Ramos (cell line): ENCODE results near the gene CACNG6.

Source experiments
- in situ Hi-C: fragments of 300-500 bp; cut with MboI; formaldehyde crosslinking; loops from one replicate; pipeline ENCODE4 v1.14.3; 2022; ENCODE audit warnings: low sequenced_read_pairs; ENCODE audit not compliant: unreplicated experiment

Gene CACNG6

DNA sequence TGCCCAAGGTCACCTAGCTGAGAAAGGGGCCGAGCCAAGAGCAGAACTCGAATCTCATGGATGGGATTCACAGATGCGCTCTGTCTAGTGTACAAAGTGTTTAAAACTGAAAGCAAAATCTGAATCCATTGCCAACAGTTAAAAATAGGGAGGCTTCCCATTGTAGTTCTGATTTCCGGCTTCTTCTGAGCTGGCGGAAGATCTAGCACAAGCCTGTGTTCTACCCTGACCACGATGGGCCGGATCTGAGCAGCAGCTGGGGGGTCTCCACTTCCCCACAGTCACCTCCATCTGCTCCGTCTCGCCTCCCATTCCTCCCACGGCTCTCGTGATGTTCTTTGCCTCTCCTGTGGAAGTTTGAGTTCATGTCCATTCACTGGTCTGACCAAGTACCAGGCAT, 26.3 kb upstream of the CACNG6 start:
- in situ Hi-C loops: no loop called here

- in situ Hi-C loops: no loop called here
Observed at GRCh38 chr19:53966931-53967330, 24.5 kb upstream of the CACNG6 start.

GRCh38 chr19:53969366-53969765, 22.1 kb upstream of the CACNG6 start:
- in situ Hi-C loops: no loop called here

DNA sequence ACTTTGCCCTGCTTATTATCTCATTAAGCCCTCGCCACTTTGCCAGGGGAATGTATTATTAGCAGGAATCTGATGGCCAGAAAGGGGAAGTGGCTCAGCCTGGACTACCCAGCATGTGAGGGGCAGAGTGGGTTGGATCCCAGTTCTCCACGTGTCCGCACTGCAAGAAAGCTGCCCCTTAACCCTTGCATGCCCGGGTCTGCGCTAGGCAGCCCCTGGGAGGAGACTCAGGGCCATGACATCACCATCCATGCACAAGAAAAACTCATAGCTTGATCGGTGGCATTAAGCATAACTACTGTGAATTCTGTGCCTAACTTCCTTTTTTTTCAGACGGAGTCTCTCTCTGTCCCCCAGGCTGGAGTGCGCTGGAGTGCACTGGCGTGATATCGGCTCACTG, 19.8 kb upstream of the CACNG6 start:
- in situ Hi-C loops: no loop called here

DNA sequence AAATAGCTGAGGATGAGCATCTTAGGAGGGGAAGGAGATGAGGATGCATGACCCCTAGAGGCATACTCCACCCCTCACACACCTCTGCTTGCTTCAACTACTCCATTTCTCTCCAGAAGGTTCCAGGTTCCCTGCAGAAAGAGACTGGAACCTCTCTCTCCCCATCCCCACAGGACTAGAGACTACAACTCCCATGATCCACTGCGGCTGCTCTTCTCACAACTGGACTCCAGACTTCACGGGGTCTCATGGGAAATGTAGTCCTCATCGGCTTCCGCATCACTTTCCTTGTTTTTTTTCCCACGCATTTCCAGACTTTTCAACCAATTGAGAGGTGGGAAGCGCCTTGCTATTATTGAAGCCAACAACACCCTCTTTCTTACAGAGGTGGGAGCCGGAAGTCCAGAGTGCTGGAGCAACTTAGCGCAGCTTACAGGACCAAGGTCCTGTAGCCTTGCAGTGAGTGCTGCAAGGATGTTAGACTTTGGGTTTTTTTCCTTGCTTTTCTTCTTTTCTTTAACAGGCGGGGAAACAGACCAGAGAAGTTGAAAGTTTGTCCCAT, 13.9 kb upstream of the CACNG6 start:
- in situ Hi-C loops: no loop called here

DNA sequence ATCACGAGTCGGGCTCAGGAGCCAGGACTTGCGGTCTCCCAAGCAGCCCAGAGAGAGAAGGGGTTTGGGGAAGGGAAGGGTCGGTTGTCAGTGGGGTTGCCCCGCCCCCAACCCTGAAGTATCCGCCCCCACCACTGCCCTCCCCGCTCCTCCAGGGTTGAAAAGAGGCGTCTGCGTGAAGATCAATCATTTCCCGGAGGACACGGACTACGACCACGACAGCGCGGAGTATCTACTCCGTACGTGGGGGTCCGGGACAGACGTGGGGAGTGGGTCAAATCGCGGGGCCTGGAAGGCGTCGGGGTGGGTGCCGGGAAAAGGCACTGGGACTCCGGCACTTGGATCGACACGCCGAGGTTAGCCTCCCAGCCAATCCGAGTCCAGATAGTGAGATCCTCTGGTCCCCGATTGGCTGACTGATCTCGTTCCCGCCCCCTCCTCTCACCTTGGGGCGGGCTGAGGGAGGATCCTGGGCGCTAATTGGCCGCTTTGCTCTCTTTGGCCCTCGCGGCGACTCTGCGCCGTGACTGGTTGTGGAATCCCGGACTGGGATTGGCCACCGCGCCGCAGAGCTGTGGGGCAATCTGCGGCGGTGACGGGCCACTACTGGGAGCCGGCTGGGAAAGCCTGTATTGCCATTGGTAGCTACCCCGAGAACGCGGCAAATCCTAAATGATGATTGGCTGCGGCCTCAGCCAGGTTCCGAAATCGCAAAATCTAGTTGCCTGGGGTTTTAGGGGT, 13.3 kb upstream of the CACNG6 start:
- in situ Hi-C loops: no loop called here

GRCh38 chr19:53978975-53979801, 12.2 kb upstream of the CACNG6 start:
- in situ Hi-C loops: no loop called here

GRCh38 chr19:53980539-53981375, 10.7 kb upstream of the CACNG6 start:
- in situ Hi-C loops: no loop called here

DNA sequence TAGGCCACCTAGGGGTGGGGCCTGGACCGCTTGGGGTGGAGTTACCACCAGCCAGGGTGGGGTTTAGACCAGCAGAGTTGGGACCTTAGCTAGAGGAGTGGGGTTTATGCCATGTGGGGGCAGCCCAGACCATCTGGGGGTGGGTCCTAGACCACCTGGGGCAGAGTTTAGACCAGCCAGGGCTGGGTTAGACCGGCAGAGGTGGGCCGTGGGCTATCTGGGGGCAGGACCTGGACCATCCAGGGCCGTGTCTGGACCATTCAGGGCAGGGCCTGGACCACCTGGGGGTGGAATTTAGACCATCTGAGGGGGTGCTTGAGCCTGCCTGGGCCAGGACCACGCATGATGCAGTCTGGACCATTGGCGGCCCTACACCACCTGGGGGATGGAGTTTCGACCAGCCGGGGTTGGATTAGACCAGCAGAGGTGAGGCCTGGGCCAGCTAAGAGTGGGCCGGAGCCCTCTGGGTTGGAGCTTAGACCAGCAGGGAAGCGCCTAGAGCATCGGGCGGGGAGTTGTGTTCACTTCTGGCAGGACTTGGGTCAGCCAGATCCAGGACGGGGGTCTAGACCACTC, 10.0 kb upstream of the CACNG6 start:
- in situ Hi-C loops: no loop called here

GRCh38 chr19:53982001-53982451, 9.4 kb upstream of the CACNG6 start:
- in situ Hi-C loops: no loop called here

- in situ Hi-C loops: no loop called here
Observed at GRCh38 chr19:53982611-53983010, 8.8 kb upstream of the CACNG6 start.

DNA sequence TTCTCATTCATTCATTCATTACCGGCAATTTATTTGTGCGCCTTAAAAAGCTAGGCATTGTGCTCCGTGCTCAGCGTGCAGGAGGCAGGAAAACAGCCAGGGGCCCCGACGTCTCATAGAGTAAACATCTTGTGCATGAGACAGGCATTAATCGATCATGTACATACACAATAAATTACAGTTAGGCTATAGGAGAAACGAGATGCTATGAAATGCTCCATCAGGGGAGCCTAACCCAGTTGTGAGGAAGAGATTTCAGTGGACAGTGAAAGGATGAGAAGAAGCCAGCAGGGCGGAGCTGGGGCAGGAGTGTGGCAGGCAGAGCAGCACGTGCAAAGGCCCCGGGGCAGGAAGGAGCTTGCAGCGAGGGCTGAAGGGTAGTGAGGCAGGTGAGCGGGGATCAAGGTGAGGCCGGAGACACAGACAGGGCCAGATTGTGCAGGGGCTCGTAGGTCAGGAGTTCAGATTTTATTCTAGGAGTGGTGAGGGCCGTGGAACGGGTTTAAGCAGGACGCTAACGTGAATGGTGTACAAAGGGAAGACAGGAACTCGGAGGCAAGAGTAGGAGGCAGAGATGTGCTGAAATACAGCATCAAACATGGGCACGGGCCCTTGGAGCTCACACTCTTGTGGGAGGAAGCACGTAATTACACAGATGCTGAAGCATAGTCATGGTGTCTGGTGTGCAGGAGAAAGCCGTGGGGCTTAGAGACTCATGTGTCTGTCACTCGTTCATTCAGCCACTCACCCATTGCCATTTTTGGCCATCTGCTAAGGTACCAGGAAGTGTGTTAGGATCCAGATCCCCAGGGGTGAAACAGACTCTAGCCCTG, 7.8 kb upstream of the CACNG6 start:
- in situ Hi-C loops: no loop called here

DNA sequence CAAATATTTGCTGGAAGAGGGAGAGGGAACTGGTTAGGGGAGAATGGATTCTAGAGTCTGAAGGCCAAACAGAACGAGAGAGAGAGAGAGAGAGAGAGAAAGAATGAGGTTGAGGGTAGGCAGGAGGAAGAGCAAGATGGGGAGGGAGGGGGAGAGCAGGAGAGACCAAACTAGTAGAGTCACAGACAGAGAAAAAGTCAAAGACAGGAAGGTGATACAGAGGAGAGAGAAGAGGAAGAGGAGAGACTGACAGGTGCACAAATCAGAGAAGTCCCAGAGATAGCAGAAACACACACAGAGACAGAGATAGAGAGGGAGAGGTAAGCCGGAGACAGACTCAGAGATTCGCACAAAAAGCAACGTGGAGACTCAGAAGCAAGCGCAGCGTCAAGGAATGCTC, 5.6 kb upstream of the CACNG6 start:
- in situ Hi-C loops: no loop called here

GRCh38 chr19:53988981-53989380, 2.5 kb upstream of the CACNG6 start:
- in situ Hi-C loops: no loop called here

DNA sequence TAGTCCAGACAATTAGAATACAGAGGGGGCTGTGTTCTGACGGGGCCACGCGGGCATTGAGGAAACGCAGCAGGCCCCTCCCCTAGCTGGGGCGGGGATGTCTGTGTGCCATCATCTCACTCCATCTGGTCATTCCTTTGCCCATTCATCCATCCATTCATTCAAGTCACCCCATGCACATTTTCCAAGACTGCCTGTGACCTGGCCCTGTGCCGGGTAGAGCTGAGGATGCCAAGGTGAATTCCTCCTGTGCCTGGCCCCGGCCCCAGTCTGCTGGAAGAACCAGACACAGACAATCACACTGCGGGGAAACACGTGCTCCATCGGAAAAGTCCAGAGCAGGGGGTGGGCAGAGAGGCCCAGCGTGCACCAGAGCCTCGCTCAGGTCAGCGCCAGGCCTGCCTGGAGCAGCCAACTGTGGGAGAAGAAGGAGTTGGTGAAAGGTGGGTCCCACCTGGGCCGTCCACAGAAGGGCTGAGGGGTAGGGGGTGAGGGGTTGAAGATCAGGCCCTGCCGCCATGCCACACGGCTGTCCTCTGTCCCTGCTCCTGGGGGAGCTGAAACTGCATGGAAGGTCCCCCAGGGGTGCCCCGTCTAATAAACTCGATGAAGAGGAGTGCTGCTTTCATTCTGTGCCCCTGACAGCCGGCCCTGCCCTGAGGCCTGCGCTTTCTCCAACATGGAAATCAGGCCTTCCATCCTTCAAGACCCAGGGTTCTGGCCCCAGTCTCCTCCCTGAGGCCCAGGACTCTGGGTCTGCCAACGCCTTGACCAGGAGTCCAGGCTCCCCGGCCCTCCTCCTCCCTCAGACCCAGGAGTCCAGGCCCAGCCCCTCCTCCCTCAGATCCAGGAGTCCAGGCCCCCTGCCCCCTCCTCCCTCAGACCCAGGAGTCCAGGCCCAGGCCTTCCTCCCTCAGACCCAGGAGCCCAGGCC, 1.6 kb upstream of the CACNG6 start:
- in situ Hi-C loops: no loop called here

- in situ Hi-C loops: no loop called here
Observed at GRCh38 chr19:53992211-53992610, 774 bp downstream of the CACNG6 start.

GRCh38 chr19:53992815-53993214, 1.4 kb downstream of the CACNG6 start:
- in situ Hi-C loops: no loop called here

DNA sequence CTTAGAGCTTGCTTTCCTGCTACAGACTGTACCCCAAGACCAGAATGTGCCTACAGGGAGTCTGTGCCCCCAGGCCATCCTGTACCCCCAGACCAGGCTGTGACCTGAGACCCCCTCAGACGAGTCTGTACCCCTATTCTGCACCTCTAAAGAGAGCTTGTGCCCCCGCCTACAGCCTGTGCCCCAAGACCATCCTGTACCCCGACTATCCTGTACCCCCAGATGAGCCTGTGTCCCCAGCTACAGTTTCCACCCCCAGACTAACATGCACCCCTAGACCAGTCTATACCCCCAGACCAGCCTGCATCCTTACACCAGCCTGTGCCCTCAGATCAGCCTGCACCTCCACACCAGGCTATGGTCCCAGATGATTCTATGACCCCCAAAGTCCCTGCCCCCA, 2.0 kb downstream of the CACNG6 start:
- in situ Hi-C loops: no loop called here
